Right atrium auricular region (tissue), 2 donors: ENCODE data around the gene CDK6. TPM values are rescaled to one million over a fixed set of nuclear protein-coding genes. Genes with fewer than 3 reads are reported as not detected.

Experiments
- DNase-seq: peaks from one replicate; pipeline ENCODE4 v3.0.0-alpha.2; 2019; ENCODE audit warnings: low spot score
- H3K27ac ChIP-seq, 2 donors: fragments of 200-600 bp; sonication (generic); 1 replicate in 1 of 2; 2 replicates in 1 of 2; pipeline ENCODE4 v1.5.1; 2016 to 2019
- H3K27me3 ChIP-seq, 2 donors: fragments of 200-600 bp; sonication (generic); one replicate each; pipeline versions ENCODE4 v1.5.1 to v1.6.0; 2017 to 2019
- H3K36me3 ChIP-seq: fragments of 200-600 bp; sonication (generic); one replicate; pipeline ENCODE4 v1.5.1; 2016
- H3K4me1 ChIP-seq, 2 donors: fragments of 200-600 bp; sonication (generic); one replicate each; pipeline versions ENCODE4 v1.5.1 to v1.6.0; 2017 to 2019
- H3K4me3 ChIP-seq, 2 donors: fragments of 200-600 bp; sonication (generic); 1 replicate in 1 of 2; 2 replicates in 1 of 2; pipeline ENCODE4 v1.5.1; 2017 to 2019; ENCODE audit warnings: mild to moderate bottlenecking in 1 of 2, moderate library complexity in 1 of 2
- H3K9me3 ChIP-seq, 2 donors: fragments of 200-600 bp; sonication (generic); one replicate each; pipeline ENCODE4 v1.5.1; 2019
- CTCF ChIP-seq, 2 donors: fragments of 200-600 bp; sonication (generic); IDR thresholded peaks; one replicate each; pipeline ENCODE4 v1.5.1; 2019; ENCODE audit warnings: antibody characterized with exemption in 2 of 2
- total RNA-seq, 2 donors: library from RNA; depleted of rRNA; stranded (reverse); fragments of >200 nt; gene quantifications; one replicate each; pipeline ENCODE4 v1.1.0, GENCODE V29; 2016

CDK6 gene
- total RNA-seq, 2 donors from 2014 or later, result 10.6 to 12.4 TPM

DNA sequence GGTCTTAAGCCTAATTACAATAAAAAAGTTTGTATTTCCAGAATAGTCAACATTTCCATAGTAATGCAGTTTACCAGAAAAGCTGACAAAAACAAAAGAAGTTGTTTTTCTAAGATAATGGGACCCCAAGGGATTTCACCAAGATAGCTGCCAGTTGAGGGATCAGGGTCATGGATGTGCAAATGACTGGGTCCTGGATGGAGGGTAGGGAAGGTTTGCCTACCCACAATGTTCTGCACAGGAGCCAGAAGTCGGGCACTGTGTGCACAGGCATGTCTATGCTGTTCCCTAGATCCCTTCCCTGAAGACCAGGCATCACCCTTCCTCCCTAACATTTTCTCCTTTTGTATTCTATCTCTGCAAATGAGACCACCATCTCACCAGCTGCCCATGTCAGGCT is 152.1 kb downstream of the CDK6 start:
- Histone ChIP-seq H3K9me3 (no peaks in the 10 kb centered on the region), H3K36me3 (no peaks in the 10 kb centered on the region), H3K27ac (no peak overlapping the region), H3K4me3 (no peak overlapping the region), H3K4me1 (peaks cover 0 to 28% of the 10 kb centered on the region in 2 donors), H3K27me3 (no peaks in the 10 kb centered on the region)
- TF ChIP-seq CTCF (IDR thresholded peaks at IDR 0.05), result no peak
- no peak for DNase-seq

DNA sequence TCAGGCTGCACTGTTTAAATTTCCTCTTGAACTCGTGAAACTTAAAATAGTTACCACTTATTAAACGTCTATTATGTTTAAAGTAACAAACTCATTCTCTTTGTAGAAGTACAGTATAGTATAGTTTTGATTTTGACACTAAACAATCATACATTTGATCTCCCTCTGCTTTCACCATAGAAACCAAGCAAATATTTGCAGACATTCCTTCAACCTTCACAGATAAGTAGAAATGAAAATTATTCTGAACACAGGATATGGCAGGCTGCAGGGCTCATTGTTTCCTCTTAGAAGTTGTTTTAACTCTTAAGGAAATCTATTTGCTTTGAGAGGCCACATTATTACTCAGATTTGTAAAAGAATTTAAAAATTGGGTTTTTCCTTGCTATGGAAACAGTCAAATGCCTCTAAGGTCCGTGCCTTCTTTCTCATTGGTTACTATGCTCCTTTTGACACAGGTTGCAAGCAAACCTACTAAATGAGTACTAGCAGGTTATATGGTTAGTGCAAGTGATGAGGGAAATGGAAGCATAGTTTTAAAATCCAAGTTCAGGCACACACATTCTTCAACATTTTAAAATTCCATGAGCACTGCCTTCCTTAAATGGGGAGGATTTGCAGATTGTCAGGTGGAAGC is 153.4 kb downstream of the CDK6 start:
- Histone ChIP-seq H3K4me3 (no peak overlapping the region), H3K36me3 (no peaks in the 10 kb centered on the region), H3K27me3 (no peaks in the 10 kb centered on the region), H3K4me1 (peaks cover 0 to 28% of the 10 kb centered on the region in 2 donors), H3K27ac (no peak overlapping the region), H3K9me3 (no peaks in the 10 kb centered on the region)
- DNase-seq, result no peak
- TF ChIP-seq CTCF (IDR thresholded peaks at IDR 0.05), result no peak

DNA sequence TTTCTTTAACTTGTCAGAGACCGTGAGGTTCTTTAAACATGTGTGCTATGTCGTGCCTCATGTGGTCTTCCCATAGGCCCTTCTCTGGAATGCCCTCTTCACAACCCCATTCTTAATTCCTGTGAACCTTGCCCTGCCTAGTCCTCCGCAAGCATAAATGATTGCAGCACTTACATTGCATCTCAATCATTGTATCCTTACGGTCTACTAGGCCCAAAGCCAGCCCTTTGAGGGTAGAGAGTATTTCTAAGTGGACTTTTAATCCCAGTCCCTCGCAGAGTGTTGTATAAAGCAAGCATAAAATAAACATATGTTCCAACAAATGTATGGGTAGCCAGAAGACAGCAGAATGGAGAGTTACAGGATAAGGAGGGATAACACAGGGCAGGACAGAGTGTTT is 154.0 kb downstream of the CDK6 start:
- no peak for DNase-seq
- no peak for TF ChIP-seq CTCF (IDR thresholded peaks at IDR 0.05)
- H3K4me1 ChIP-seq, result peaks cover 0 to 28% of the 10 kb centered on the region in 2 donors
- no peak overlapping the region for H3K27ac ChIP-seq
- H3K27me3 ChIP-seq, result no peaks in the 10 kb centered on the region
- H3K9me3 ChIP-seq, result no peaks in the 10 kb centered on the region
- H3K36me3 ChIP-seq, result no peaks in the 10 kb centered on the region
- H3K4me3 ChIP-seq, result no peak overlapping the region

- Histone ChIP-seq H3K4me3 (no peak overlapping the region), H3K4me1 (peaks cover 0 to 28% of the 10 kb centered on the region in 2 donors), H3K9me3 (no peaks in the 10 kb centered on the region)
Observed at GRCh38 chr7:92681633-92682032, 154.7 kb downstream of the CDK6 start.

DNA sequence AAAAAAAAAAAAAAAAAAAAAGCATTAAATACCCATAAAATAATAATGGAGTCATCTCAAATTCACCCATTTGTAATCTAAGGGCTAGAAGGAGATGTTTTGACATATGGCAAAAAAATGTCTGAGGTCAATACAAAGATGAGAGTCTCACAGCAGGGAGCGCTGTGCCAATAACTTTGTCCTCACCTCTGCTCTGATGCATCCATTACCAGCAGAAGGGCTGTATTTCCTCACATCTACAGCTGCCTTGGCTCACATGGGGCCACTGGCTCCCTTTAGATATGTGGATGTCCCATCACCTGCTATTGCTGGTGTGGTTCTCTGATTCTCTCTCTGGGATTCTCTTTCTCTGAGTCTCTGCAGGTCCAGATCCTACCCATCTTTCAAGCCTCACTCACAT is 155.9 kb downstream of the CDK6 start:
- Histone ChIP-seq H3K27ac (no peak overlapping the region), H3K4me1 (peaks cover 0 to 28% of the 10 kb centered on the region in 2 donors)
- TF ChIP-seq CTCF (IDR thresholded peaks at IDR 0.05), result no peak

More at GRCh38 chr7:92681633-92682032, 154.7 kb downstream of the CDK6 start:
- TF ChIP-seq CTCF (IDR thresholded peaks at IDR 0.05), result no peak
- H3K27me3 ChIP-seq, result no peaks in the 10 kb centered on the region
- no peak for DNase-seq
- no peak overlapping the region for H3K27ac ChIP-seq
- H3K36me3 ChIP-seq, result no peaks in the 10 kb centered on the region

More for the DNA sequence above, 155.9 kb downstream of the CDK6 start:
- no peak for DNase-seq
- Histone ChIP-seq H3K4me3 (no peak overlapping the region), H3K36me3 (no peaks in the 10 kb centered on the region), H3K27me3 (no peaks in the 10 kb centered on the region), H3K9me3 (no peaks in the 10 kb centered on the region)
